K562 (cell line): ENCODE measurements around the gene SMAP2. TPM values are rescaled to one million over a fixed set of nuclear protein-coding genes. Genes with fewer than 3 reads are reported as not detected.

Experiments
- EGR1 ChIP-seq: fragments of 450-650 bp; conservative IDR thresholded peaks from 2 replicates; pipeline ENCODE4 v1.6.1; 2017; ENCODE audit warnings: mild to moderate bottlenecking
- KDM2B ChIP-seq: fragments of 250-450 bp; sonication (Bioruptor Pico); IDR thresholded peaks from 2 replicates; pipeline ENCODE4 v1.8.0; 2021; ENCODE audit warnings: mild to moderate bottlenecking, moderate library complexity
- NR2C2 ChIP-seq, 2 experiments: fragments of 200-800 bp in 1 of 2; sonication (Bioruptor generic) in 1 of 2; sonication (generic) in 1 of 2; formaldehyde crosslinking in 1 of 2; IDR thresholded peaks; 2 replicates each; pipeline versions ENCODE4 v1.6.1 to v1.8.0; 2016 to 2022; ENCODE audit warnings: mild to moderate bottlenecking in 1 of 2, missing compliant biosample characterization in 1 of 2, missing genetic modification characterization in 1 of 2, missing genetic modification reagents in 1 of 2
- PTTG1 ChIP-seq: fragments of 450-650 bp; IDR thresholded peaks from 2 replicates; pipeline ENCODE4 v1.6.1; 2016; ENCODE audit warnings: low read depth, mild to moderate bottlenecking, missing genetic modification characterization, missing compliant biosample characterization
- RBFOX2 ChIP-seq: fragments of 200-400 bp; formaldehyde crosslinking; IDR thresholded peaks from 2 replicates; pipeline ENCODE4 v1.6.1; 2017; ENCODE audit warnings: low read depth, mild to moderate bottlenecking, low read length, moderate library complexity
- TAF7 ChIP-seq: fragments of 450-650 bp; IDR thresholded peaks from 2 replicates; pipeline ENCODE4 v1.6.1; 2016; ENCODE audit warnings: missing genetic modification characterization, missing compliant biosample characterization
- polyA plus RNA-seq, 8 experiments: library from polyadenylated mRNA; depleted of rRNA in 4 of 8; stranded (reverse) in 5 of 8; unstranded in 3 of 8; fragments of >200 nt; fragmentation: Nextera tagmentation in 2 of 8; fragmentation: Illumina TruSeq in 1 of 8; extraction: Ambion mirVana in 2 of 8; extraction: Trizol in 1 of 8; gene quantifications; 2 replicates each; pipeline versions ENCODE4 v1.2.1 to v1.2.3, GENCODE V29; 2011 to 2014; ENCODE audit warnings: inconsistent platforms in 1 of 8, missing spikeins in 1 of 8
- total RNA-seq, 7 experiments: library from RNA; depleted of rRNA in 6 of 7; stranded (reverse); fragments of >200 nt in 6 of 7; fragmentation: Illumina TruSeq in 2 of 7; extraction: Trizol in 2 of 7; gene quantifications; 2 replicates each; pipeline versions ENCODE4 v1.2.1 to v1.2.3, GENCODE V29; 2011 to 2021; ENCODE audit warnings: low replicate concordance in 1 of 7
- TF ChIP-seq, protein P1 (sequence below): IDR thresholded peaks from 2 replicates; pipeline ENCODE4 v1.6.1; 2014; ENCODE audit warnings: antibody characterized with exemption
- TF ChIP-seq, protein P2 (sequence below): fragments of 200-400 bp; formaldehyde crosslinking; IDR thresholded peaks from 2 replicates; pipeline ENCODE4 v1.6.1; 2017; ENCODE audit warnings: mild to moderate bottlenecking, low read depth, low read length, moderate library complexity
- TF ChIP-seq, protein P3 (sequence below): fragments of 250-450 bp; sonication (Bioruptor Pico); IDR thresholded peaks from 2 replicates; pipeline ENCODE4 v1.4.0; 2020
- TF ChIP-seq, protein P4 (sequence below): fragments of 450-650 bp; IDR thresholded peaks from 2 replicates; pipeline ENCODE4 v1.6.1; 2016; ENCODE audit warnings: mild to moderate bottlenecking

Gene SMAP2
- total and polyA plus RNA-seq, 9 of the 15 experiments (the other 6 are each of a cell fraction or from before 2014, with no cell fraction given) = 38.7 to 212 (median 94.1) TPM

DNA sequence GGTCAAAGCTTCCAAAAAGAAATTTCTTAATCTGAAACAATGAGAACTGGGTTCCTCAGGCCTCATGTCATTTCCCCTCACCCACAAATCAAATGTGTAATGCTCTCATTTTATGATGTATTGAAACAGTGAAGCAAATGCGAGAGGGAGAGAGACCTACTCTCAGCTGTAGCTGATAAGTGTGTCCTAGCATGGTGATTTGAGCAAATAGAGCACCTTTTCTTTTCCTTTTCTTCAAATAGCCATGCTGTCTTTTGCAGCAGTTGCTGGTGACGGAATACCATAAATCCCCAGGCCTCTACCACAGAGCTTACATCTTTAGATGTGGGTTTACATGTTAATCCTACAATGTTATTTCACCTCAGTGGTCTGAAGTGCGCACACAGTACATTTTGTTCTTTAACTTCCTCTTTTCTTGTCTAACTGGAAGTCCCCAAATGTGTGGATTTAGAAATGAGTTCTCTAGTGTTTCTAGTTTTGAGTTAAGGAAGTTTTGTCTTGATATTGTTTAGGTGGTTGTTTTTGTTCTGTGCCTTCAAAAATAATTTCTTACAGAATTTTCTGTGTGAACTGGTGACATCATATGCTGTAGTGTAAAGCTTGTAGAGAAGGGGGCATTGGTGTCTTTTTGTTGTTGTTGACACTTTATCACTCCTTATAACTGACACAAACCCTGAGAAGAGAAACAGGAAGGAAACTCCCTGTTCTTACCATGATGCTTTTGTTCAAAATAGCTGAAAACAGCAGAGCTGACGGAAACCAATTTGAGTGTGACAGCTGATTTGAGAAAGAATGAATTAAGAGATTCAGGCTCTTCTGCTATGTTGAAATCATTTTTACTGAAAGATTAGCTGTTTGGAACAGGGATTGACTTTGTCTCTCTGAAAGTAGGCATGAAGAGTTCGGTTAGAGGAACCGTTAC, 12.2 kb downstream of the SMAP2 start (continued):
- no peak for TF ChIP-seq RBFOX2
- TF ChIP-seq, protein P1, sequence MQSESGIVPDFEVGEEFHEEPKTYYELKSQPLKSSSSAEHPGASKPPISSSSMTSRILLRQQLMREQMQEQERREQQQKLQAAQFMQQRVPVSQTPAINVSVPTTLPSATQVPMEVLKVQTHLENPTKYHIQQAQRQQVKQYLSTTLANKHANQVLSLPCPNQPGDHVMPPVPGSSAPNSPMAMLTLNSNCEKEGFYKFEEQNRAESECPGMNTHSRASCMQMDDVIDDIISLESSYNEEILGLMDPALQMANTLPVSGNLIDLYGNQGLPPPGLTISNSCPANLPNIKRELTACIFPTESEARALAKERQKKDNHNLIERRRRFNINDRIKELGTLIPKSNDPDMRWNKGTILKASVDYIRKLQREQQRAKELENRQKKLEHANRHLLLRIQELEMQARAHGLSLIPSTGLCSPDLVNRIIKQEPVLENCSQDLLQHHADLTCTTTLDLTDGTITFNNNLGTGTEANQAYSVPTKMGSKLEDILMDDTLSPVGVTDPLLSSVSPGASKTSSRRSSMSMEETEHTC = no peak
- TF ChIP-seq, protein P2, sequence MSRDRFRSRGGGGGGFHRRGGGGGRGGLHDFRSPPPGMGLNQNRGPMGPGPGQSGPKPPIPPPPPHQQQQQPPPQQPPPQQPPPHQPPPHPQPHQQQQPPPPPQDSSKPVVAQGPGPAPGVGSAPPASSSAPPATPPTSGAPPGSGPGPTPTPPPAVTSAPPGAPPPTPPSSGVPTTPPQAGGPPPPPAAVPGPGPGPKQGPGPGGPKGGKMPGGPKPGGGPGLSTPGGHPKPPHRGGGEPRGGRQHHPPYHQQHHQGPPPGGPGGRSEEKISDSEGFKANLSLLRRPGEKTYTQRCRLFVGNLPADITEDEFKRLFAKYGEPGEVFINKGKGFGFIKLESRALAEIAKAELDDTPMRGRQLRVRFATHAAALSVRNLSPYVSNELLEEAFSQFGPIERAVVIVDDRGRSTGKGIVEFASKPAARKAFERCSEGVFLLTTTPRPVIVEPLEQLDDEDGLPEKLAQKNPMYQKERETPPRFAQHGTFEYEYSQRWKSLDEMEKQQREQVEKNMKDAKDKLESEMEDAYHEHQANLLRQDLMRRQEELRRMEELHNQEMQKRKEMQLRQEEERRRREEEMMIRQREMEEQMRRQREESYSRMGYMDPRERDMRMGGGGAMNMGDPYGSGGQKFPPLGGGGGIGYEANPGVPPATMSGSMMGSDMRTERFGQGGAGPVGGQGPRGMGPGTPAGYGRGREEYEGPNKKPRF = no peak
- TF ChIP-seq TAF7 (tag) = peak; percentile 19; the same call in 1 of the 2 replicates
- TF ChIP-seq PTTG1 (tag) = no peak; the same call in 1 of the 2 replicates
- no peak for TF ChIP-seq KDM2B (CRISPR knock-in tag)
- no peak for TF ChIP-seq NR2C2 (CRISPR knock-in tag; IDR thresholded peaks at IDR 0.05)
- TF ChIP-seq NR2C2 (tag; IDR thresholded peaks at IDR 0.05) = no peak; the same call in none of the 2 replicates
- TF ChIP-seq, protein P3, sequence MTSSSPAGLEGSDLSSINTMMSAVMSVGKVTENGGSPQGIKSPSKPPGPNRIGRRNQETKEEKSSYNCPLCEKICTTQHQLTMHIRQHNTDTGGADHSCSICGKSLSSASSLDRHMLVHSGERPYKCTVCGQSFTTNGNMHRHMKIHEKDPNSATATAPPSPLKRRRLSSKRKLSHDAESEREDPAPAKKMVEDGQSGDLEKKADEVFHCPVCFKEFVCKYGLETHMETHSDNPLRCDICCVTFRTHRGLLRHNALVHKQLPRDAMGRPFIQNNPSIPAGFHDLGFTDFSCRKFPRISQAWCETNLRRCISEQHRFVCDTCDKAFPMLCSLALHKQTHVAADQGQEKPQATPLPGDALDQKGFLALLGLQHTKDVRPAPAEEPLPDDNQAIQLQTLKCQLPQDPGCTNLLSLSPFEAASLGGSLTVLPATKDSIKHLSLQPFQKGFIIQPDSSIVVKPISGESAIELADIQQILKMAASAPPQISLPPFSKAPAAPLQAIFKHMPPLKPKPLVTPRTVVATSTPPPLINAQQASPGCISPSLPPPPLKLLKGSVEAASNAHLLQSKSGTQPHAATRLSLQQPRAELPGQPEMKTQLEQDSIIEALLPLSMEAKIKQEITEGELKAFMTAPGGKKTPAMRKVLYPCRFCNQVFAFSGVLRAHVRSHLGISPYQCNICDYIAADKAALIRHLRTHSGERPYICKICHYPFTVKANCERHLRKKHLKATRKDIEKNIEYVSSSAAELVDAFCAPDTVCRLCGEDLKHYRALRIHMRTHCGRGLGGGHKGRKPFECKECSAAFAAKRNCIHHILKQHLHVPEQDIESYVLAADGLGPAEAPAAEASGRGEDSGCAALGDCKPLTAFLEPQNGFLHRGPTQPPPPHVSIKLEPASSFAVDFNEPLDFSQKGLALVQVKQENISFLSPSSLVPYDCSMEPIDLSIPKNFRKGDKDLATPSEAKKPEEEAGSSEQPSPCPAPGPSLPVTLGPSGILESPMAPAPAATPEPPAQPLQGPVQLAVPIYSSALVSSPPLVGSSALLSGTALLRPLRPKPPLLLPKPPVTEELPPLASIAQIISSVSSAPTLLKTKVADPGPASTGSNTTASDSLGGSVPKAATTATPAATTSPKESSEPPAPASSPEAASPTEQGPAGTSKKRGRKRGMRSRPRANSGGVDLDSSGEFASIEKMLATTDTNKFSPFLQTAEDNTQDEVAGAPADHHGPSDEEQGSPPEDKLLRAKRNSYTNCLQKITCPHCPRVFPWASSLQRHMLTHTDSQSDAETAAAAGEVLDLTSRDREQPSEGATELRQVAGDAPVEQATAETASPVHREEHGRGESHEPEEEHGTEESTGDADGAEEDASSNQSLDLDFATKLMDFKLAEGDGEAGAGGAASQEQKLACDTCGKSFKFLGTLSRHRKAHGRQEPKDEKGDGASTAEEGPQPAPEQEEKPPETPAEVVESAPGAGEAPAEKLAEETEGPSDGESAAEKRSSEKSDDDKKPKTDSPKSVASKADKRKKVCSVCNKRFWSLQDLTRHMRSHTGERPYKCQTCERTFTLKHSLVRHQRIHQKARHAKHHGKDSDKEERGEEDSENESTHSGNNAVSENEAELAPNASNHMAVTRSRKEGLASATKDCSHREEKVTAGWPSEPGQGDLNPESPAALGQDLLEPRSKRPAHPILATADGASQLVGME = no peak
- no peak for TF ChIP-seq EGR1
- TF ChIP-seq, protein P4, sequence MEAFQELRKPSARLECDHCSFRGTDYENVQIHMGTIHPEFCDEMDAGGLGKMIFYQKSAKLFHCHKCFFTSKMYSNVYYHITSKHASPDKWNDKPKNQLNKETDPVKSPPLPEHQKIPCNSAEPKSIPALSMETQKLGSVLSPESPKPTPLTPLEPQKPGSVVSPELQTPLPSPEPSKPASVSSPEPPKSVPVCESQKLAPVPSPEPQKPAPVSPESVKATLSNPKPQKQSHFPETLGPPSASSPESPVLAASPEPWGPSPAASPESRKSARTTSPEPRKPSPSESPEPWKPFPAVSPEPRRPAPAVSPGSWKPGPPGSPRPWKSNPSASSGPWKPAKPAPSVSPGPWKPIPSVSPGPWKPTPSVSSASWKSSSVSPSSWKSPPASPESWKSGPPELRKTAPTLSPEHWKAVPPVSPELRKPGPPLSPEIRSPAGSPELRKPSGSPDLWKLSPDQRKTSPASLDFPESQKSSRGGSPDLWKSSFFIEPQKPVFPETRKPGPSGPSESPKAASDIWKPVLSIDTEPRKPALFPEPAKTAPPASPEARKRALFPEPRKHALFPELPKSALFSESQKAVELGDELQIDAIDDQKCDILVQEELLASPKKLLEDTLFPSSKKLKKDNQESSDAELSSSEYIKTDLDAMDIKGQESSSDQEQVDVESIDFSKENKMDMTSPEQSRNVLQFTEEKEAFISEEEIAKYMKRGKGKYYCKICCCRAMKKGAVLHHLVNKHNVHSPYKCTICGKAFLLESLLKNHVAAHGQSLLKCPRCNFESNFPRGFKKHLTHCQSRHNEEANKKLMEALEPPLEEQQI = no peak
